GM19035 (cell line): ENCODE data around the gene GJA3.

Experiments
- ATAC-seq: cut with Tn5 transposase; IDR thresholded peaks from one replicate; pipeline ENCODE4 v1.9.1; 2021; ENCODE audit not compliant: unreplicated experiment

The GJA3 gene

GRCh38 chr13:20130012-20130411 is 30.8 kb downstream of the GJA3 start:
- ATAC-seq: no peak

DNA sequence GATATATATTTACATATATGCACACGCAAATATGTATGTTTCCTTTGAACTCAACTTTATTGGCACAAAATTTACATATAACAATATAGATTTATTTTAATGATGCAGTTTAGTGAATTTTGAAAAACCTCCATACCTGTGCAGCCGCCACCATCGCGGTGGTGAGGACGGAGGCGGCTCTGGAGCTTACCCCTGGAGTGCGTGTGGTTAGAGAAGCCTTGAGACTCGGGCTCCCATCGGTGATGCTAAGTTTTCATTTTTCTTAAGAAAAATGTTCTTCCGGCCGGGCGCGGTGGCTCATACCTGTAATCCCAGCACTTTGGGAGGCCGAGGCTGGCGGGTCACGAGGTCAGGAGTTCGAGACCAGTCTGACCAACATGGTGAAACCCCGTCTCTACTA is 31.8 kb downstream of the GJA3 start:
- no peak for ATAC-seq

- ATAC-seq: peak; percentile 32
Observed at GRCh38 chr13:20128459-20128931, 32.4 kb downstream of the GJA3 start.

- ATAC-seq: peak; percentile 76
Observed at GRCh38 chr13:20127562-20128458, 33.0 kb downstream of the GJA3 start.

DNA sequence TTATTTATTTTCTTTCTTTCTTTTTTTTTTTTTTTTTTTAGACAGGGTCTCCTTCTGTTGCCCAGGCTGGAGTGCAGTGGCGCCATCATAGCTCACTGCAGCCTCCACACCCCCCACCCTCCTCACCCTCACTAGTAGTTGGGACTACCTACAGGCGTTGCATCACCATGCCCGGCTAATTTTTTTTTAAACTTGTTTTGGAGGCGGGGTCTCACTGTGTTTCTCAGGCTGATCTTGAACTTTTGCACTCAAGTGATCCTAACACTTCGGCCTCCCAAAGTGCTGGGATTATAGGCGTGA is 33.6 kb downstream of the GJA3 start:
- ATAC-seq: peak; percentile 11

GRCh38 chr13:20126541-20127261 is 34.2 kb downstream of the GJA3 start:
- ATAC-seq: no peak

DNA sequence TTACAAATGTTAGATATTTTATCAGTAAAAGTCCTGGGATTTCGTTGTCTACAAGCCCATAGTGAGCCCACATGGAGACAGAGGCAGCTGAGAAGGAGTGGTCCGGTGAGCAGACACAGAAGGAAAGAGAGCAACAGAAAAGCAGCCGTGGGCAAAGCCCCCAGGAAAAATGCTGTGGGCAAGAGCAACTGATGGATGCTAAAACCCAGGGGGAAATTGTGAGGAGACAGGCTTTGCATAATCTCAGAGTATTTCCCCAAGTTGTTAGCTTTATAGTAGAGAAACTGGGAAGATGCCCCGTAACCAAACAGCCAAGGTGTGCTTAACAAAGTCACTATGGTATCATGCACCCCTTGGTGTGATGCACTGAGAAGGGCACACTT is 35.1 kb downstream of the GJA3 start:
- no peak for ATAC-seq

GRCh38 chr13:20125129-20125782 is 35.6 kb downstream of the GJA3 start:
- no peak for ATAC-seq

- ATAC-seq: no peak
Observed at GRCh38 chr13:20124303-20124702, 36.5 kb downstream of the GJA3 start.

DNA sequence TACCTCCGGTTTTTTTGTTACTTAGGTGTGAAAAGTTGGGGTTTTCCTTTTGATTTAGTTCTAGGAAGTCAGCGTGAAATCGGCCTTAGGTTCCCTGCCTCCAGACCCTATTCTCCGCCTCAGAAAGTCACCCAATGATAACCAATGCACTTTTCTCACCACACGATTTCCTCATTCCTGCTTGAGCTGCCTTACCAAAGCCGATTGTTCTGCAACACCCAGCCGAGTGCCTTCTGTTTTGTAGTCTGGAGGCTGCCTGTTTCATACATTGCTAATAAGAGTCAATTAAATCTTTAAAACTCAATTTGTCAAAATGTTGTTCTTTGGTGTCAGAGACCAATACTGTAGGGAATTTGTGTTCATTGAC is 39.7 kb downstream of the GJA3 start:
- no peak for ATAC-seq

- no peak for ATAC-seq
Observed at GRCh38 chr13:20119960-20120359, 40.9 kb downstream of the GJA3 start.

- peak; percentile 17 for ATAC-seq
Observed at GRCh38 chr13:20118268-20119140, 42.3 kb downstream of the GJA3 start.

DNA sequence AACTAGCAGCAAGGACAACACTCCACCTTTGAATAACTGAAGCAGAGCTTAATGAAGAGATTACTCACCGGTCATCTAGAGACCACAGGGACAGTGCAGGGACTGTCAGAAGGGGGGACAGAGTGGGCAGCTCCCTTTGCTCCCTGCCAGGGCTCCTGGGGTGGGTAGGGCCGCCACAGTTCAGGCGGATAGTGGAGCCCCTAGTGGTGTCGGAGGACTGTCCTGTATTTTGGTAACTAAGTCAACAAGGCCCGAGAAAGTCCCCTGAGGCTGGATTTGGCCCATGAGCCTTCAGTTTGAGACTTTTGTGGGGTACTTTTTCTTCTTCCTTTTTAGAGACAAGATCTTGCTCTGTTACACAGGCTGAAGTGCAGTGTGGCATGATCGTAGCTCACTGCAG is 44.6 kb downstream of the GJA3 start:
- ATAC-seq: no peak

DNA sequence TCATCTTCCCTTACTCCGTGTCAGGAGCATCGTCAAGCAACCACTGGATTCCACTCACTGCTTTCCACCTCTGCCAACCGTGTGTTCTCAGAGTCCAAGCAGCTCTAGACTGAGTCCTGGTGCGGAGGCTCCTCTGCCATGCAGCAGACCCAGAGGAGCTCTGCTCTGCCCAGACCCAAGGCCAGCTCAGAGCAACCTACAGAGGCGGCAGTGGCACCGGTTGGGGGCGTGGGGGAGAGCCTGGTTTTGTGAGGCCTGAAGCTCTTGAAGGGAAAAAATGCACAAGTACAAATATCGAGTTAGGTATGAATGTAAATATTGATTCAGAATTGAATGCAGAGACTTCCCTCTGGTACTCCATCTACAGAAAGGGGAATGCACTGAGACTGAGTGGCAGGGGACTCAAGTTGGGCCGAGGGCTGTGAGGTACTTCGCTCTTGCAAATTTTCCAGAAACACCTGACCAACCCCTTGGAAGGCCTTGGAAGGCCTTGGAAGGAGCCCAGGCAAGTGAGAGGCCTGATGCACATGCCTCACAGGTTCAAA is 46.7 kb downstream of the GJA3 start:
- no peak for ATAC-seq

DNA sequence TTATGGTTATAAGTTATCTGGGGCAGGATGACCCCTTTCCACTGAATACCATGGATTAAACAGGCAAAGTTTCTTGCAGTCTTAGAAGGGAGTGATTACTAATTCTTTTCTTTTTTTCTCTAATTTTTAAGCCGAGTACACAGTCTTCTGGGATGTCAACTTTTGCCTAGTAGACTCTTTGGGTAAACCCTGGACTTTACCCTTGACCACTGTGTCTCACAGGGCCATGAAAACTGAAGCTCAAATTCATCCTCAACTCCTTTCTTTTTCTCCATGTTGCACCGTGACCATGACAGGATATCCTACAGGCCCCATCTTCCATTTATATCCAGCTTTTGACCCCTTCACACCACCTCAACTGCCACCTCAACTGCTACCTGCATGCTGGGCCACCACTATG is 51.8 kb downstream of the GJA3 start:
- no peak for ATAC-seq

DNA sequence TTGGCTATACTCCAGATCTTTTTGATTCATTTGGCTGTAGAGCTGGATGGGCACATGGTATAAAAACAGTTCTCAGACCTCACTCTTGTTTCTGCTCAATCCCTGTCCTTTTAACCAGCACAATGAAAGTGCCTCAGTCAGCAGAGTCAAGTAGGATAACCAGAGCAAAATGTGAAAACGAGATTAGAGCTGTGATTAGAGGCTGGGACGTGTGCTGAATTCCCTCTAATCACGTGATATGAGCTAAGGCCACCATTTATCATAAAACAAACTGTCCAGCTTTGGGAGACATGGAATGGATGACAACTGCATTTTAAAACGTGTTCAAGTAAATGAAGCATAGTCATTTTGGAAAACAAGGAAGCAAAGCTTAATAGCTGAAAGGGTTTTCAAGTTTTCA is 54.1 kb downstream of the GJA3 start:
- ATAC-seq: no peak

DNA sequence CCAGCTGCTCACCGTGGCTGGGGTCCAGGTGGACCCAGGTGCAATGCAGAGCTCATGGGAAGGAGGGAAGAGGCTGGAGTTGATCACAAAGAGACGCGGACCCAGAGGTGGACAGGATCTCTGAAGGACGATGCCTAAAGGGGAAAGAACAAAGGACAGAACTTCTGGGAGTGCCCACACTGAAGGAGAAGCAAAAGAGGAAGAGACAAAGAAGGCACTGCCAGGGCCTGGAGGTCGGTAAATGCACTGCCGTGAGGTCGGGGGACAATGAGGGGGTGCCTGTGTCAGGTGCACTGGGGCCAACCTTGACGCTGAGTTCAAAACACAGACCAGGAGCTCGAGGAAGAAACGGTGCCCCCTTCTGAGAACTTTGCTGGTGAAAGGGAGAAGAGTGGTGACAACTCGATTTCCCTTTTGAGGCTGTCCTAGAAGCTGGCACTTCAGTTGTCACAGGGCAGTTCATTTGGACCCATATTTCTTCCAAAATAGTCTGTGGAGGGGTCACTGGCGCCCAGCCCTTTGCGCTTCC is 55.6 kb downstream of the GJA3 start:
- no peak for ATAC-seq

GRCh38 chr13:20102525-20103180 is 58.2 kb downstream of the GJA3 start:
- ATAC-seq: no peak

- no peak for ATAC-seq
Observed at GRCh38 chr13:20101467-20102316, 59.2 kb downstream of the GJA3 start.
